COLO668 (cell line): ENCODE data around the gene ABCA10.

Experiments
- DNase-seq: peaks from one replicate; lab custom pipeline; 2025; ENCODE audit not compliant: unreplicated experiment; lab: John Stamatoyannopoulos, UW

ABCA10 gene

GRCh38 chr17:69103557-69104233 lies 124.9 kb downstream of the ABCA10 start:
- DNase-seq = no peak

GRCh38 chr17:69098625-69099024 lies 130.0 kb downstream of the ABCA10 start:
- DNase-seq = no peak
